OCI-LY1 (cell line): Measurements from ENCODE around the gene SPATA46.

Experiments used
- H2AFZ ChIP-seq: fragments of 200-600 bp; sonication (generic), shearing (Covaris generic); 2 replicates; pipeline ENCODE4 v1.6.0; 2014; ENCODE audit warnings: antibody characterized with exemption, mild to moderate bottlenecking, low read length
- H3F3A ChIP-seq: fragments of 200-600 bp; sonication (generic), shearing (Covaris generic); 2 replicates; pipeline ENCODE4 v1.6.0; 2014; ENCODE audit warnings: mild to moderate bottlenecking, antibody characterized with exemption, low read length, moderate library complexity; ENCODE audit not compliant: insufficient read depth
- H3K27ac ChIP-seq: fragments of 200-600 bp; sonication (generic); 2 replicates; pipeline ENCODE4 v1.5.1; 2014; ENCODE audit warnings: low read length, mixed run types, mild to moderate bottlenecking, low read depth; ENCODE audit not compliant: poor library complexity, severe bottlenecking
- H3K27me3 ChIP-seq: fragments of 200-600 bp; sonication (generic); 2 replicates; pipeline ENCODE4 v1.6.0; 2014; ENCODE audit warnings: antibody characterized with exemption, mild to moderate bottlenecking, low read length, moderate library complexity; ENCODE audit not compliant: insufficient read depth
- H3K36me3 ChIP-seq: fragments of 200-600 bp; sonication (generic); 2 replicates; pipeline ENCODE4 v1.6.1; 2014; ENCODE audit warnings: mild to moderate bottlenecking, antibody characterized with exemption, low read length, moderate library complexity, mixed read lengths; ENCODE audit not compliant: insufficient read depth
- H3K4me1 ChIP-seq: fragments of 200-600 bp; sonication (generic); 2 replicates; pipeline ENCODE4 v1.5.1; 2014; ENCODE audit warnings: mild to moderate bottlenecking, low read length, moderate library complexity; ENCODE audit not compliant: insufficient read depth, severe bottlenecking
- H3K4me2 ChIP-seq: fragments of 200-600 bp; sonication (generic), shearing (Covaris generic); 2 replicates; pipeline ENCODE4 v1.6.1; 2014; ENCODE audit warnings: low read length
- H3K4me3 ChIP-seq: fragments of 200-600 bp; sonication (generic); 2 replicates; pipeline ENCODE4 v1.5.1; 2014; ENCODE audit warnings: low read length, low read depth, mild to moderate bottlenecking, mixed read lengths; ENCODE audit not compliant: poor library complexity, severe bottlenecking
- H3K79me2 ChIP-seq: fragments of 200-600 bp; shearing (Covaris generic); 2 replicates; pipeline ENCODE4 v1.6.1; 2016; ENCODE audit warnings: mixed run types, low read length, mixed read lengths; ENCODE audit not compliant: insufficient read depth
- H3K9ac ChIP-seq: fragments of 200-600 bp; sonication (generic), shearing (Covaris generic); 2 replicates; pipeline ENCODE4 v1.6.1; 2014; ENCODE audit warnings: mild to moderate bottlenecking, low read length, mixed read lengths
- H3K9me2 ChIP-seq: fragments of 200-600 bp; sonication (generic), shearing (Covaris generic); 2 replicates; pipeline ENCODE4 v1.6.1; 2014; ENCODE audit warnings: low read depth, mild to moderate bottlenecking, low read length, mixed read lengths
- H3K9me3 ChIP-seq: fragments of 200-600 bp; shearing (Covaris generic); 2 replicates; pipeline ENCODE4 v1.6.1; 2014; ENCODE audit warnings: low read length, mixed read lengths
- H4K20me1 ChIP-seq: fragments of 200-600 bp; sonication (generic), shearing (Covaris generic); 2 replicates; pipeline ENCODE4 v1.6.0; 2016; ENCODE audit warnings: mild to moderate bottlenecking, low read length; ENCODE audit not compliant: insufficient read depth
- CTCF ChIP-seq: fragments of 200-600 bp; sonication (generic), shearing (Covaris generic); IDR thresholded peaks from 2 replicates; pipeline ENCODE4 v1.5.1; 2017; ENCODE audit warnings: mild to moderate bottlenecking, antibody characterized with exemption, low read length, moderate library complexity, mixed read lengths
- EZH2 ChIP-seq: fragments of 200-600 bp; sonication (generic), shearing (Covaris generic); IDR thresholded peaks from 2 replicates; pipeline ENCODE4 v1.8.0; 2017; ENCODE audit warnings: borderline replicate concordance, mixed run types, mild to moderate bottlenecking, antibody characterized with exemption, low read length, moderate library complexity, mixed read lengths

The SPATA46 gene

GRCh38 chr1:162376691-162377090 lies at the start of gene SPATA46:
Gene SPATA46 (minus strand): TSS chr1:162376854. CDS start chr1:162376790, 64 bp downstream.
- no peak within 1 kb of the TSS for H3K4me2 ChIP-seq
- H3K27ac ChIP-seq: no peak within 1 kb of the TSS
- no peaks in the 10 kb centered on the region for H3K9me3 ChIP-seq
- no peaks in the 10 kb centered on the region for H4K20me1 ChIP-seq
- no peak for TF ChIP-seq CTCF
- TF ChIP-seq EZH2: no peak
- no peak within 1 kb of the TSS for H3K4me3 ChIP-seq
- H3K4me1 ChIP-seq: no peaks in the 10 kb centered on the region
- H3K36me3 ChIP-seq: no peaks in the 10 kb centered on the region
- no peak within 1 kb of the TSS for H3K9ac ChIP-seq
- H3F3A ChIP-seq: no peaks in the 10 kb centered on the region
- no peaks in the 10 kb centered on the region for H3K27me3 ChIP-seq
- H3K79me2 ChIP-seq: no peaks in the 10 kb centered on the region
- H3K9me2 ChIP-seq: no peaks in the 10 kb centered on the region
- no peak within 1 kb of the TSS for H2AFZ ChIP-seq

- Histone ChIP-seq H4K20me1 (no peaks in the 10 kb centered on the region), H3K9me2 (no peaks in the 10 kb centered on the region), H3K4me3 (no peak overlapping the region), H3K27me3 (no peaks in the 10 kb centered on the region), H3K9me3 (no peaks in the 10 kb centered on the region), H3F3A (no peaks in the 10 kb centered on the region), H3K79me2 (no peaks in the 10 kb centered on the region), H3K4me2 (no peak overlapping the region), H3K4me1 (no peaks in the 10 kb centered on the region), H3K27ac (no peak overlapping the region), H2AFZ (no peak overlapping the region), H3K9ac (no peak overlapping the region), H3K36me3 (no peaks in the 10 kb centered on the region)
- TF ChIP-seq CTCF (no peak), EZH2 (no peak)
Measured at GRCh38 chr1:162422662-162423375, 46.2 kb upstream of the SPATA46 start.

GRCh38 chr1:162421258-162422164 lies 44.9 kb upstream of the SPATA46 start:
- H3K27me3 ChIP-seq: no peaks in the 10 kb centered on the region
- H4K20me1 ChIP-seq: no peaks in the 10 kb centered on the region
- TF ChIP-seq CTCF (no peak), EZH2 (no peak)
- no peaks in the 10 kb centered on the region for H3K4me1 ChIP-seq
- no peaks in the 10 kb centered on the region for H3K9me2 ChIP-seq
- H3K79me2 ChIP-seq: no peaks in the 10 kb centered on the region
- H3K4me2 ChIP-seq: no peak overlapping the region
- no peaks in the 10 kb centered on the region for H3K9me3 ChIP-seq
- H3K4me3 ChIP-seq: no peak overlapping the region
- no peaks in the 10 kb centered on the region for H3K36me3 ChIP-seq
- H3F3A ChIP-seq: no peaks in the 10 kb centered on the region
- no peak overlapping the region for H3K27ac ChIP-seq
- no peak overlapping the region for H2AFZ ChIP-seq
- no peak overlapping the region for H3K9ac ChIP-seq
